PC-9 (cell line): Measurements from ENCODE around the gene TBC1D2B.

Experiments used
- EZH2 ChIP-seq: fragments of 200-600 bp; sonication (generic); IDR thresholded peaks from 2 replicates; pipeline ENCODE4 v1.8.0; 2017; ENCODE audit warnings: antibody characterized with exemption, low read depth
- TF ChIP-seq, protein P1 (sequence below): fragments of 200-600 bp; sonication (generic); conservative IDR thresholded peaks from 2 replicates; pipeline ENCODE4 v1.6.1; 2017; ENCODE audit warnings: mixed run types, antibody characterized with exemption, mild to moderate bottlenecking, moderate library complexity

DNA sequence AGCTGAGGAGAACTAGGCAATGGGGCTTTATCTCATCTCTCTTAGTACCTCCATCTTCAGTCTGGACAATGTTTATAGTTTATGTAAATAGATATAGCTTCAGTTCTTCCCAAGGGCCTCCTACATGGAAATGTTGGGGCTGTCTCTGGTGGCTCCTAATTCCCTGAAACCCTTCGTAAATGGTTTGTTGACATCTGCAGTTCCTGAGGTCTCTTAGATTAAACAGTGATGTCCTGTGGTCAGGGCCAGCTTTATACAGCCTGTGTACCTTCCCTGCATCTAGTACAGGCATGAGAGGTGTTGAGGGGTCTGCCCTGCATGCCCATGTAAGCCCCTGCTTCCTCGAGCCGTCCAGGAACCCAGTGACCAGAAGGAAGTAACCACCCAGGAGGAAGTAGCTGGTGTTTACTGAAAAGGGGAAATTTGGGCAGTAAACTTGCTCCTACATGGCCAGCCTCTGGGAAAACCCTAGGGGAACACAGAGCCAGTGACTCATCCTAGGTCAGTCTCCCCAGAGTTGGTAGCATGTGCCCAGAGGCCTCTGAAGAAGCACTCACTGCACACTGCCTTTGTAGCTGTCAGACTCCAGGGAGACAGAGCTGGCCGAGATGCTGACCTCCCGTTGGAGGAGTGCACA lies 4.7 kb upstream of the TBC1D2B start:
- TF ChIP-seq, protein P1, sequence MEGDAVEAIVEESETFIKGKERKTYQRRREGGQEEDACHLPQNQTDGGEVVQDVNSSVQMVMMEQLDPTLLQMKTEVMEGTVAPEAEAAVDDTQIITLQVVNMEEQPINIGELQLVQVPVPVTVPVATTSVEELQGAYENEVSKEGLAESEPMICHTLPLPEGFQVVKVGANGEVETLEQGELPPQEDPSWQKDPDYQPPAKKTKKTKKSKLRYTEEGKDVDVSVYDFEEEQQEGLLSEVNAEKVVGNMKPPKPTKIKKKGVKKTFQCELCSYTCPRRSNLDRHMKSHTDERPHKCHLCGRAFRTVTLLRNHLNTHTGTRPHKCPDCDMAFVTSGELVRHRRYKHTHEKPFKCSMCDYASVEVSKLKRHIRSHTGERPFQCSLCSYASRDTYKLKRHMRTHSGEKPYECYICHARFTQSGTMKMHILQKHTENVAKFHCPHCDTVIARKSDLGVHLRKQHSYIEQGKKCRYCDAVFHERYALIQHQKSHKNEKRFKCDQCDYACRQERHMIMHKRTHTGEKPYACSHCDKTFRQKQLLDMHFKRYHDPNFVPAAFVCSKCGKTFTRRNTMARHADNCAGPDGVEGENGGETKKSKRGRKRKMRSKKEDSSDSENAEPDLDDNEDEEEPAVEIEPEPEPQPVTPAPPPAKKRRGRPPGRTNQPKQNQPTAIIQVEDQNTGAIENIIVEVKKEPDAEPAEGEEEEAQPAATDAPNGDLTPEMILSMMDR = no peak
- no peak for TF ChIP-seq EZH2
